Measurements from ENCODE around the gene MBD1.

MBD1 gene

DNA sequence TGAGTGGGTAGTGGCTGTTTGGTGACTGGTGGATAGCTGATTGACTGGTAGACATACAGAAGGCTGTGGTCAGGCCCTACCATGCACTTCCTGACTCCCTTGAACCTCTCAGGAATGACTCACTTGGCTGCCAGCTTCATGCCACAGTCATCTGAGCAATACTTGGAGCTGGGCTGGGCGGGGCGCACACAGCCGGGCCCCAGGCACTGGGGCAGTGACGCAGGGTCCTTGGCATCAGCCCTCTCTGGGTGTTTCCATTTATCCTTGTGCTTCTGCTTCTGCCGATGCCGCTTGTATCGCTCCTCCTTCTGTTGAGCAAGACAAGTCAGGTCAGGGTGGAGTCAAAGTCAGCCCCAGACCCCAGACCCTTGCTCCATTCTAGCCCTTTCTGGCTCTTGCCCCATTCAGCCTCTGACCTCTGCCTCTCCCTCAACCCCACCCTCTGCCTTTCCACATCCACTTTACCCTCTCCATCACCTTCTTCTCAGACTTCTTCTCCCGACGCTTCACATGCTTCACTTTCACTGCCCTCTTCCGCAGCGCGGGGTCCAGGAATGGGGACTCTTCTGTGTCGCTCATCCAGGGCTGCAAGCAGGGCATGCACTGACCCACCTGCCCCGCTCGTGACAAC, 3.0 kb upstream of the MBD1 start:
- DNase-seq (ENCODE audit: insufficient read length, low spot score) = no peak
- TF ChIP-seq, protein P1, sequence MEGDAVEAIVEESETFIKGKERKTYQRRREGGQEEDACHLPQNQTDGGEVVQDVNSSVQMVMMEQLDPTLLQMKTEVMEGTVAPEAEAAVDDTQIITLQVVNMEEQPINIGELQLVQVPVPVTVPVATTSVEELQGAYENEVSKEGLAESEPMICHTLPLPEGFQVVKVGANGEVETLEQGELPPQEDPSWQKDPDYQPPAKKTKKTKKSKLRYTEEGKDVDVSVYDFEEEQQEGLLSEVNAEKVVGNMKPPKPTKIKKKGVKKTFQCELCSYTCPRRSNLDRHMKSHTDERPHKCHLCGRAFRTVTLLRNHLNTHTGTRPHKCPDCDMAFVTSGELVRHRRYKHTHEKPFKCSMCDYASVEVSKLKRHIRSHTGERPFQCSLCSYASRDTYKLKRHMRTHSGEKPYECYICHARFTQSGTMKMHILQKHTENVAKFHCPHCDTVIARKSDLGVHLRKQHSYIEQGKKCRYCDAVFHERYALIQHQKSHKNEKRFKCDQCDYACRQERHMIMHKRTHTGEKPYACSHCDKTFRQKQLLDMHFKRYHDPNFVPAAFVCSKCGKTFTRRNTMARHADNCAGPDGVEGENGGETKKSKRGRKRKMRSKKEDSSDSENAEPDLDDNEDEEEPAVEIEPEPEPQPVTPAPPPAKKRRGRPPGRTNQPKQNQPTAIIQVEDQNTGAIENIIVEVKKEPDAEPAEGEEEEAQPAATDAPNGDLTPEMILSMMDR (IDR thresholded peaks at IDR 0.05; ENCODE audit: insufficient read depth, missing control alignments) = no peak
- FAIRE-seq = no peak

DNA sequence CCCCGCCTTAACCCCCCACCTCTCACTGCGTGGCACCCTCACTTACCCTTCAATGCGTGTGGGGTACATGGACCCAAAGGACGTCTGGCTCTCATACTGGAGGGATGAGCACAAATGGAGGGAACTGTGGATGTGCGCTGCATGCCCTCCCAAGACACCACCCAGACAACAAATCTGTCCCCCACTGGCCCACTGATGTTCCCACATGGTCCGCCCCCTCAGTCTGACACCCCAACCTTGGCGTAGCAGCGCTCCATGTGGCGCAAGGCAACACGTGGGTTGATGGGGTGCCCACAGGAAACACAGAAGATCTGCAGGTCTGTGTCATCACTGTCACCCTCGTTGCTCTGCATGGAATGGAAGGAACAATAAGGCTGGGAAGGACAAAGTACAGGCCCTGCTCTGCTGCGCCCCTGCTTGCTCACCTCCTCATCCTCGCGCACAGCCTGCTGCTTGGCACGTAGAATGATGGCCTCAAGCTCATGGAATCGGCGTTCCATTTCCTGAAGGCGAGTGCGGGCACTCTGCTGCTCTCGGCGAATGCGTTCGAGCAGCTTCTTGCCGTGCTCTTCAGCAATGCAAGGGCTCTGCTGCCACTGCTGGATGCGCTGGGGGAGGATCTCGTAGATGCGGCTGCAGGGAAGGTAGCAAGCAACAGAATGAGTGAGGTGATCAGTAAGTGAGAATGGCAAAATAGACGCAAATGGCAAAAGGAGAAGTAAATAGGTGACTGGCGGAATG, 2.3 kb upstream of the MBD1 start:
- DNase-seq (ENCODE audit: insufficient read length, low spot score) (no peak), FAIRE-seq (no peak)
- TF ChIP-seq, protein P1 (IDR thresholded peaks at IDR 0.05; ENCODE audit: insufficient read depth, missing control alignments) = no peak

DNA sequence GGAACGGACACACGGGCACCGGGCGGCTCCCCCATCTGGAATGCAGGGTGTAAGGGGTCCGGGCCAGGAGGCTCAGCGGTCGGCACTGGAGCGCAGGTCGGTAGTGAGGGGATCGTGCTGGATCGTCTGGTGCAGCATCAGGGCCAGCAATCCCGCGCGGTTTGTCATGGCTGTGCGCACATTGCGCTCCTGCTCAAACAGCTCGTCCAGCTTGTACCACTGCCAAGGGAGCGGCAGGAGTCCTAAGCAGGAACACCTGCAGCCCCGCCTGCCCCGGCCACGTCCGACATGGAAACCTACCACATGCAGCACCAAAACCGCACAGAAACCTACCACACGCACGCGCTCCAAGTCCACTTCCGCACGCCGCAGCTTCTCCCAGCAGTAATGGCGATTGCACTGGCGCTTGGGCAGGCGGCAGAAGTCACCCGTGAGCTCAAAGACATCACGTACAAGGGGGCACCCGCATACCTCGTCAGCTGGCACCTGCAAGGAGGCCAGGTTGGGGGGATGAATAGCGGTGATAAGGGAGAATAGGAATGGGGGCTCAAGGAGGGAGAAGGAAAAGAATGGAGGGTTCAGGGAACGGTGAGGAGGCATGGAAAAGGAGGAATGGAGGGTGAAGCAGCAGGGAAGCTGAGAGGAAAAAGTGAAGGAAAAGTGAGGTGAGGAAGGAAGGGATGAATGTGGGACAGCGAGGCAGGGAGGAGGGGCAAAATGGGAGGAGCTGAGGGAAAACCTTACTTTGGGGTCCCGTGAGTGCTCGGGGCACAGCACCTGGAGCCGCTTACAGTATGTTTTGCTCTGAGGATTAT, 1.4 kb upstream of the MBD1 start:
- DNase-seq (ENCODE audit: insufficient read length, low spot score) (no peak), FAIRE-seq (no peak)
- TF ChIP-seq, protein P1 (IDR thresholded peaks at IDR 0.05; ENCODE audit: insufficient read depth, missing control alignments) = no peak

DNA sequence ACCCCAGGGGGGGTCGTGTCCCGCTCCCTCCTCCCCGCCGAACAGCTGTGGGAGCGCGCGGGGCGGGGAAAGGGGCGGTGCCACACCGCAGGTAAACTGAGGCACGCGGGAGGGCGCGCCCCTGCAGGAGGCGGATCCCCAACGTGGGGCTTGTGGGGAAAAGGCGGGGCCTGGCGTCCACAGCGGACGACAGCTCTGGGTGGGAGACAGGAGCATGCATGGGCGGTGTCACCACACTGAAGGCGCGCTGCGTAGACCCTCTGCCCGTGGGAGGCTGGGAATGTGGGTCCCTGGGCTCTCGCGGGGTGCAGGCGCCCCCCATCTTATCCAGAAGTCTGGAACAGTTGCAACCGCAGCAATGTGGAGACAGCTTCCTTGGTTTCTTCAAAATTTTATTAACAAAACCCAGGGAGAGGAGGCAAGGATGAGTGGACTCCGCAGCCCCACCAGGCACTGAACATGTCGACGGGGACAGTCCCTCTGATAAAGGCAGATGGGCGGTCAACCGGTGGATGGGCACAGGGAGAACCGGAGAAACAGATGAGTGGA, 723 bp upstream of the MBD1 start:
- TF ChIP-seq, protein P1 (IDR thresholded peaks at IDR 0.05; ENCODE audit: insufficient read depth, missing control alignments) = no peak
- no peak for FAIRE-seq

DNA sequence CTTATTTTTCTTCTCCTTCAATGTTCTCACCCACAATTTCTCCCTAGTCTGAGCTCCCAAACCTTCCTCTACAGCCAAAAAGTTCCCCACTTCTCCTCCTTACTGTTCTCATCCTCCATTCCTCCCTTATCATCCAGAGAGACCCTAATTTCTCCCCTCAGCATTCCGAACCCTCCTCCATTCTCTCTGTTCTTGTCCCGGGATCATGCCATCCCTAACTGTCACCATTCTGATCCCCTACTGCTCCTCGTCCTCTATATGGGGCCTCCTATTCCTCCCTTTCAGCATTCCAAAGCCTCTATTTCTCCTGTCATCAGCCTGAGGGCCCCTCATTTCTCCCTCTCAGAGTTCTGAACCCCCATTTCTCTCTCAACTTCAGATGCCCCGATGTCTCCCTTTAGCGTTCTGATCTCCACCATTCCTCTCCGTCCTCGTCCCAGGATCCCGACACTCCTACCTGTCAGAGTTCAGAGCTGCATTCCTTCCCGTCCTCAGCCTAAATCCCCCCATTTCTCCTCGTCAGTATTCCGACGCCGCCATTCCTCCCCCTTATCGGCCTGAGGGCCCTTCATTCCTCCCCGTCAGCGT, 522 bp downstream of the MBD1 start:
- DNase-seq (ENCODE audit: insufficient read length, low spot score) (no peak), FAIRE-seq (no peak)
- TF ChIP-seq, protein P1 (IDR thresholded peaks at IDR 0.05; ENCODE audit: insufficient read depth, missing control alignments) = no peak

More for the DNA sequence above, 723 bp upstream of the MBD1 start:
- no peak for DNase-seq (ENCODE audit: insufficient read length, low spot score)

DNA sequence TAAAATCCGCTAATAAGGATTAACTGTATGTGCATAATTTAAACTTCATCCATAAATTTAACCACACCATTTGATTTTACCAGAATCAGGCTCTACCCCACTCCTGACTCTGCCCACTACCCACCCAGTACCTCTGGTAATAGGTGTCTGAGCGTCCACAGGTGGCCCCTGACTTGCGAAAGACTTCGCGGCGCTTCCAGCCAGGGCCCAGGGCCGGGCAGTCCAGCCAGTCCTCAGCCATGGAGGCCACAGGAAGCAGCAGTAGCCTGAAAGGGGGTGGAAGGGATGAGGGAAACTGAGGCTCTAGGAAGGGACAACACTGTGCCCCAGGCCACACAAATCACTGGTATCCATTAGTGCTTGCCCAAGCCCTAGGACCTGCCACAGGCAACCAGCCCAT, 1.6 kb downstream of the MBD1 start:
- TF ChIP-seq, protein P1 (IDR thresholded peaks at IDR 0.05; ENCODE audit: insufficient read depth, missing control alignments) = no peak
- FAIRE-seq (no peak), DNase-seq (ENCODE audit: insufficient read length, low spot score) (no peak)
